Caki2 (cell line): Measurements from ENCODE around the gene TXNDC11. TPM values are rescaled to one million over a fixed set of nuclear protein-coding genes. Genes with fewer than 3 reads are reported as not detected.
A peak's percentile ranks its signal among the peaks of the same experiment; 100 is the strongest.

ENCODE experiments used
- DNase-seq: peaks from one replicate; pipeline ENCODE4 v3.0.0-alpha.2; 2015; ENCODE audit warnings: low read depth
- in situ Hi-C: cut with HindIII; loops from 2 replicates; pipeline ENCODE4 v1.10.0; 2016; ENCODE audit warnings: low sequenced_read_pairs, low pct_unique_long_range_greater_than_20kb, mixed read lengths
- total RNA-seq: library from RNA; depleted of rRNA; stranded (reverse); fragments of >200 nt; shearing (Covaris generic); gene quantifications from 2 replicates; pipeline ENCODE4 v1.2.3, GENCODE V29; 2014; ENCODE audit warnings: low replicate concordance

Gene TXNDC11
- total RNA-seq, 1 experiment from 2014 or later, result 48.9 TPM

GRCh38 chr16:11757671-11758545 lies 15.3 kb upstream of the TXNDC11 start:
- peak; percentile 86 for DNase-seq
- in situ Hi-C loops, result no loop called here

- DNase-seq, result no peak
- in situ Hi-C loops, result no loop called here
Observed at GRCh38 chr16:11756248-11756647, 13.6 kb upstream of the TXNDC11 start.

GRCh38 chr16:11755022-11755760 lies 12.5 kb upstream of the TXNDC11 start:
- DNase-seq, result no peak
- in situ Hi-C loops, result no loop called here

DNA sequence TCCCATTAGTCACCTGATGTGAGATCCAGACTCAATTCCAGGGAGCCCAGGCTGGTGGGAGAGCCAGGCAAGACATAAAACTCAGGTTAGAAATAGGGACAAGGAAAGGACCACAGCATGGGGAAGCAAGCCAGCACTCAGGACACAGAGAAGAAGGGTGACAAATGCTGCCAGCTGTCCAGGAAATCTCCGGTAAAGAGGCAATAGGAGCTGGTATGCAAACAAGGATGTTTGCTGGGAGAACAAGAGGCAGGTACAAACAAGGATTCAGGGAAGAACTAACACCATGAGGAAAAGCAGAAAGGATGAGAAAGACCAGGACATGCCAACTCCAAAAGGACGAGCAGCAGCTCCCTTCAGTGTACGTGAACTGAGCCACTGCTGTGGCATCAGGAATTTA lies 10.2 kb upstream of the TXNDC11 start:
- in situ Hi-C loops, result no loop called here
- DNase-seq, result no peak

- in situ Hi-C loops, result no loop called here
- DNase-seq, result no peak
Observed at GRCh38 chr16:11750056-11750455, 7.4 kb upstream of the TXNDC11 start.

GRCh38 chr16:11748404-11749254 lies 6.0 kb upstream of the TXNDC11 start:
- in situ Hi-C loops, result no loop called here
- DNase-seq, result peak; percentile 47

DNA sequence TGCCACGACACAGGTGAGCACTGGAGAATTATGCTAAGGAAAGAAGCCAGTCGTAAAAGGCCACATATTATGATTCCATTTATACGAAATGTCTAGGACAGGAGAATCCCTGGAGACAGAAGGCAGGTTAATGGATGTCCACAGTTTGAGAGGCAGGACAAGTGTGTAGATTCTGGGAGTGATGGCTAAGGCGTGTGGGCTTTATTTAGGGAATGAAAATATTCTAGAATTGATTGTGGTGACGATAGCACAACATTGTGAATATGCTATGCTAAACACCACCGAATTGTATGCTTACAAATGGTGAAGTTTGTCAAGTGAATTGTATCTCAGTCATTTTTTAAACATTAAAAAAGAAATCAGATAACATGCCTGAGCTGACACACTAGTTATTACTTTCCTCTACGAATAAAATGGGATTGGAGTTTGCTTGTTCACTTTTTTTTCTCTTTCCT lies 5.3 kb upstream of the TXNDC11 start:
- in situ Hi-C loops, result no loop called here
- DNase-seq, result no peak

GRCh38 chr16:11744075-11744470 lies 1.4 kb upstream of the TXNDC11 start:
- DNase-seq, result no peak
- in situ Hi-C loops, result no loop called here

DNA sequence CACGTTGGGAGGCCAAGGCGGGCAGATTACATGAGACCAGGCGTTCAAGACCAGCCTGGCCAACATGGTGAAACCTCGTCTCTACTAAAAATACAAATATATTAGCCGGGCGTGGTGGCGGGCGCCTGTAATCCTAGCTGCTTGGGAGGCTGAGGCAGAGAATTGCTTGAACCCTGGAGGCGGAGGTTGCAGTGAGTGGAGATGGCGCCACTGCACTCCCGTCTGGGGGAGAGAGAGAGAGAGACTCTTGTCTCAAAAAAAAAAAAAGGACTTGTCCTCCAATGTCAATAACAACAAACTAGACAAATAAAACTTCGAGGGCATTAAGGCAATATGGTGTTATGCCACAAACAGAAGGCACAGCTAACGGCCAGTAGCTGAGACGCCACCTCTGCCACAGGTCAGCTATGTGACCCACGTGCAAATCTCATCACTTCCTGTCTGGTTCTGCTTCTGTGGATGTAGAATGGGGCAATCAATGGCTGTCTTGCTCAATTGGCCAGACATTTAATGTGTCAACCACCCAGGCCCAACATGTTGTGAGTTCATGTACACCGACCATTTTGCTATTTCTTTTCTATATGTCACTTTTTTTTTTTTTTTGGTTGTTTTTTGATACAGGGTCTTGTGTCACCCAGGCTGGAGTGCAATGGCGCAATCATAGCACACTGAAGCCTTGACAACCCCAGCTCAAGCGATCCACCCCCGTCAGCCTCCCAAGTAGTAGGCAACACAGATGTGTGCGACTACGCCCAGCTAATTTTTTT lies 834 bp upstream of the TXNDC11 start:
- in situ Hi-C loops, result no loop called here
- peak; percentile 41 for DNase-seq

GRCh38 chr16:11742093-11742535 lies 543 bp downstream of the TXNDC11 start:
- DNase-seq, result no peak

GRCh38 chr16:11740567-11740966 lies 2.1 kb downstream of the TXNDC11 start:
- no peak for DNase-seq
- in situ Hi-C loops, result no loop called here

More at GRCh38 chr16:11742093-11742535, 543 bp downstream of the TXNDC11 start:
- in situ Hi-C loops, result no loop called here

DNA sequence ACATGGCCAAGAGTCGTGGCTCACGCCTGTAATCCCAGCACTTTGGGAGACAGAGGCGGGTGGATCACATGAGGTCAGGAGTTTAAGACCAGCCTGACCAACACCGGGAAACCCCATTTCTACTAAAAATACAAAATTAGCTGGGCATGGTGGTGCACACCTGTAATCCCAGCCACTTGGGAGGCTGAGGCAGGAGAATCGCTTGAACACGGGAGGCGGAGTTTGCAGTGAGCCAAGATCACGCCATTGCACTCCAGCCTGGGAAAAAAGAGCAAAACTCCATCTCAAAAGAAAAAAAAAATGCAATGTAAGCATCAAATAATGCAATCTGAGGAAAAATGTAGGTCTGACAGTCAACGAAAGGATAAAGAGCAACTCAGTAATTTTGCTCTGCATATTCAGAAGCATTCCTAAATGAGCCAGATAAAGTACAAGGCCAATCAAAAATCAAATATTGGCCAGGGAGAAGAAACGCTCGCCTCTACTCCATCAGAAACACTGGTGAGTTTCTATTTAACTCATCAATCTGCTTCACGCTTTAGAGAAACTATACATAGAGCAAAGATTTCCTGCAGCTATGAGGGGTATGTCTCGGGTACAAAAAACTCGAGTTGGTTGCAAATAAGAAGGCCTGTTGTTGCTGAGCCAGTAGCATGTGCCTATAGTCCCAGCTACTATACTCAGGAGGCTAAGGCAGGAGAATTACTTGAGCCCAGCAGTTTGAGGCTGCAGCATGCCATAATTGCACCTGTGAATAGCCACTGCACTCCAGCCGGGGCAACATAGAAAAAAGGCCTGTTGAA lies 3.7 kb downstream of the TXNDC11 start:
- in situ Hi-C loops, result no loop called here
- DNase-seq, result no peak

DNA sequence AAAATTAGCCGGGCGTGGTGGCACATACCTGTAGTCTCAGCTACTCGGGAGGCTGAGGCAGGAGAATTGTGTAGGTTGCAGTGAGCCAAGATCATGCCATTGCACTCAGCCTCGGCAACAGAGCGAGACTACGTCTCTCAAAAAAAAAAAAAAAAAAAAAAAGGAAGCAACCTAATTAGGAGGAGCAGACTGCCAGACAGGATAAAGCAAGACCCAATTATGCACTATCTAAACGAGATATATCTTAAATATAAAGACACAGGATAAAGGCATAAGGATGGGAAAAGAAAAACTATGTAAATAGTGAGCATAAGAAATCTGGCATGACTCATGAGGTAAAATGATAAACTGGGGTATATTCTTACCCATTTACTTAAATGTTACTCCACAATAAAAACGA lies 4.9 kb downstream of the TXNDC11 start:
- in situ Hi-C loops, result no loop called here

DNA sequence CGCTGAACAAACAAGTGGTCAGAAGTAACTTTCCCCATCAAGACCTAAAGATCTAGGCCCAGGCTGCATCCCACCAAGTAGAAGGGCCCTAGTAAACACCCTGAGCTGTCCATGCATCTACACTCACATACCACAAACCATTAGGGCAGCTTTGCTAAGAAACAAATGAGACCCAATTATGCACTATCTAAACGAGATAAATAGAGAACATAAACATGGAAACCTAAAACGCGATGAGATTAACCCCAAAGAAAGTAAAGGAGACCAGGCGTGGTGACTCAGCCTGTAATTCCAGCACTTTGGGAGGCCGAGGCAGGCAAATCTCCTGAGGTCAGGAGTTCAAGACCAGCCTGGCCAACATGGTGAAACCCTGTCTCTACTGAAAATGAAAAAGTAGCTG lies 5.8 kb downstream of the TXNDC11 start:
- in situ Hi-C loops, result no loop called here
- no peak for DNase-seq

More for the DNA sequence above, 4.9 kb downstream of the TXNDC11 start:
- DNase-seq, result no peak

GRCh38 chr16:11735787-11736186 lies 6.9 kb downstream of the TXNDC11 start:
- in situ Hi-C loops, result no loop called here
- no peak for DNase-seq

DNA sequence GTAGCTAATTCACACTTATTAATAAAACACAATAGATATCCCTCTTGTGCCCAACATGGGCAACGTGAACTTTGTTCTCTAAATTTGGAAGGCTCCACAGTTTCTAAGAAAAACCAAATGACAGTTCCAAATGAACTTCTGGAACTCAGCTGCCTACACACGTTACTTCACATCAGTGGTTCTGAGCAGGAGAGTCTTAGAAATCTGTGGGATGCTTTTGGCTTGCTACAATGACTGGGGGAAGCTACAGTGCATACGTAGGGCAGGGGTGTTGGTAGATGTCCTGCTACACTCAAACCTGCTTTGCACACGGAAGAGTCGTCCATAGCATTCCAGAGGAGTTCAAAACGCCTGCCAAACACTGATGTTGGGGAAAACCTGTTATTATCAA lies 8.0 kb downstream of the TXNDC11 start:
- no peak for DNase-seq
- in situ Hi-C loops, result no loop called here

- DNase-seq, result no peak
- in situ Hi-C loops, result no loop called here
Observed at GRCh38 chr16:11734025-11734652, 8.5 kb downstream of the TXNDC11 start.
